GM06990 (cell line): ENCODE measurements around the gene SIRT7.

Experiments
- DNase-seq: peaks from one replicate; pipeline ENCODE4 v3.0.0-alpha.2; 2011; ENCODE audit not compliant: insufficient read length; ENCODE audit errors: extremely low read depth
- H3K27me3 ChIP-seq: replicated peaks from 2 replicates; pipeline ENCODE4 v1.6.0; 2011; ENCODE audit warnings: low read length; ENCODE audit not compliant: control insufficient read depth, insufficient read depth
- H3K36me3 ChIP-seq: 2 replicates; pipeline ENCODE4 v1.5.1; 2011; ENCODE audit warnings: low read length; ENCODE audit not compliant: control insufficient read depth, insufficient read depth
- H3K4me3 ChIP-seq: replicated peaks from 2 replicates; pipeline ENCODE4 v1.5.1; 2011; ENCODE audit warnings: low read depth, mild to moderate bottlenecking, control low read depth, low read length
- TF ChIP-seq, protein P1 (sequence below): IDR thresholded peaks from 2 replicates; pipeline ENCODE4 v1.5.1; 2011; ENCODE audit warnings: low read length, control low read depth, mild to moderate bottlenecking, inconsistent platforms; ENCODE audit not compliant: insufficient read depth, poor library complexity, severe bottlenecking

Gene SIRT7

DNA sequence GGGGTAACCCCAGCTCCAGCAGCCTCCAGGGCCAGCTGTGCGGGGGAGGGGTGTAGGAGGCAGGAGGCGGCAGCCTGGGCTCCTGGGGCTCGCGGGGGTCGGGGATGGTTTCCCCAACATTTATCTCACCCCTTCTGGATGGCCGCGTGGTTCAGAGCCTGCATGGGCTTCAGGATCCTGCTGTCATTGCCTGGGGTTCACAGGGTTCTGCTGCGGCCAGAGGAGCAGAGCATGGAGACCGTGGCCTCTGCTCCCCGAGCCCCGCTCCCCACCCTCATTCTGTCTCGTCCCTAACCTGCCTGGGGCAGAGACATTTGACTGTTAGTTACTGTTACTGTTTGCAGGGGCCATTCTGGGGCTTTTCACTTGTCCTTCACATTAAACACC is 24.2 kb upstream of the SIRT7 start:
- TF ChIP-seq, protein P1, sequence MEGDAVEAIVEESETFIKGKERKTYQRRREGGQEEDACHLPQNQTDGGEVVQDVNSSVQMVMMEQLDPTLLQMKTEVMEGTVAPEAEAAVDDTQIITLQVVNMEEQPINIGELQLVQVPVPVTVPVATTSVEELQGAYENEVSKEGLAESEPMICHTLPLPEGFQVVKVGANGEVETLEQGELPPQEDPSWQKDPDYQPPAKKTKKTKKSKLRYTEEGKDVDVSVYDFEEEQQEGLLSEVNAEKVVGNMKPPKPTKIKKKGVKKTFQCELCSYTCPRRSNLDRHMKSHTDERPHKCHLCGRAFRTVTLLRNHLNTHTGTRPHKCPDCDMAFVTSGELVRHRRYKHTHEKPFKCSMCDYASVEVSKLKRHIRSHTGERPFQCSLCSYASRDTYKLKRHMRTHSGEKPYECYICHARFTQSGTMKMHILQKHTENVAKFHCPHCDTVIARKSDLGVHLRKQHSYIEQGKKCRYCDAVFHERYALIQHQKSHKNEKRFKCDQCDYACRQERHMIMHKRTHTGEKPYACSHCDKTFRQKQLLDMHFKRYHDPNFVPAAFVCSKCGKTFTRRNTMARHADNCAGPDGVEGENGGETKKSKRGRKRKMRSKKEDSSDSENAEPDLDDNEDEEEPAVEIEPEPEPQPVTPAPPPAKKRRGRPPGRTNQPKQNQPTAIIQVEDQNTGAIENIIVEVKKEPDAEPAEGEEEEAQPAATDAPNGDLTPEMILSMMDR: no peak
- Histone ChIP-seq H3K4me3 (no peak overlapping the region; the same call in 1 of the 2 replicates), H3K27me3 (no peaks in the 10 kb centered on the region), H3K36me3 (no peaks in the 10 kb centered on the region)
- no peak for DNase-seq

DNA sequence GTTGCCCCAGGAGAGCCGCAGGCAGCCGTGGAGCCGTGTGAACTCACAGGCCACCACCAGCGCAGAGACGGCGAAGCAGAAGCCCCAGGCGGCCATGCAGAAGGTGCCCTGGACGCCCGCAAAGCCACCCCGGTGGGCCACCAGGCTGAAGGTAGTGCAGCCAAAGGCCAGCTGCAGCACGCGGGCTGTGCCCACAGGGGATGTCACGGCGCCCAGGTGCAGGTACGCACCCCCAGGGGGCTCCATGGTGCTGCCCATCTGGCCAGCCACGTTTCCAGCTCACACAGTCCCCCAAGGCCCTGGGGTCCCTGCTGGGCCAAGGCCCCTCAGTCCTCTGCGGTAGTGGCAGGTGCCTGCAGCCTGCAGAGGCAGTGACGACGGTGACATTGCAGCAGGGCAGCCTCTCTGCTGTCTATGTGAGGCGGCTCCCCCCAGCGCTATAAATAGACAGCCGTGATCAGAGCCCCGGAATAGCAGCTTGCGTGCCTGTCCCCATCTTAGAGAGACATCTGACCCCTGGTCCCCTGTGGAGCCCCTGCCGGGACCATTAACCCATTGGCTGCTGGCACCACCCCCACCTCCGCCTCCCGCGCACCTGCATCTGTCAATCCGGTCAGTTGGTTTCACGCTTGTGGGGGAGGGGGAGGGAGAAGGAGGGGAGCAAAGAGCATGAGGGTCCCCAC is 23.6 kb upstream of the SIRT7 start:
- no peak overlapping the region; the same call in none of the 2 replicates for H3K4me3 ChIP-seq
- no peaks in the 10 kb centered on the region for H3K27me3 ChIP-seq
- H3K36me3 ChIP-seq: no peaks in the 10 kb centered on the region
- TF ChIP-seq, protein P1: no peak
- DNase-seq: no peak

DNA sequence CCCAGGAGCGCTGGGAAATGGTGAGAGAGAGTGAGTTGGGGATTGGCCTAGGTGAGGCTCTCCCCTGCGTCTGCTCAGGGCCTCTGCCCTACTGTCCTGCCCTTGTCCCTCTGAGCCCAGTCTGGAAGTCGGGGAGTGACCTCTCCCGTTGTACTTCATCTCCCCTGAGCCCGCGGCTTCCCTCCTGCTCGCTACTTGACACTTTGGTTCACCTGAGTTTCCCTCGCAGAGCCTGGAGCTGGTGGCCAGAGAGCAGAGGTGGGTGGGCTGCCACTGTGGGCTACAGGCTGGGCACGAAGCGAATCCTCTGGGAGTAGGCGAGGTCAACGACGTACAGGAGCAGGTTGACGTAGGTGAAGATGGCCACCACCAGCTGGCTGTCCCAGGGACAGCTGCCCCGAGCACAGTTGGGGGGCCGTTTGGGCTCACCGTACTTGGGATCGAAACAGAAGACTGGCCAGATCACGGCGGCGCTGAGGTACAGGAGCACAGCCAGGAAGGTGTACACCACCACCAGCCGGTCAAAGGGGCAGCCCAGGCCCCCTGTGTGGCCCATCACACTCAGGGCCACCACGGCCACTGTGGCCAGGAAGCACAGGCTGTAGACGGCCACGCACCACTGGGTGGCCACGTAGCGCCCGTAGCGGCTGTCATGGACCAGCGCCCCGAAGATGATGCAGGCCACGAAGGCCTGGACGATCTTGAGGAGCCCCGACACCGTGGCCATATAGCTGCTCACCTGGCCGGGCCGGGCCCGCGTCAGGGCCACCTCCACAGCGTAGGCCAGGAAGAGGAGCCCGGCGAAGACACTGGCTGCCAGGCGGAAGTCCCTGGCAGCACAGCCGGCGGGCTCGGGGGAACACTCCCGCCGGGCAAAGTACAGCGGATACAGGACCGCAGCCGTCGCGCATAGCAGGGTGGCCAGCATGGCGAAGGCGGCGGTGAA is 22.8 kb upstream of the SIRT7 start:
- Histone ChIP-seq H3K4me3 (no peak overlapping the region), H3K27me3 (no peaks in the 10 kb centered on the region), H3K36me3 (no peaks in the 10 kb centered on the region)
- DNase-seq: no peak
- TF ChIP-seq, protein P1: no peak

DNA sequence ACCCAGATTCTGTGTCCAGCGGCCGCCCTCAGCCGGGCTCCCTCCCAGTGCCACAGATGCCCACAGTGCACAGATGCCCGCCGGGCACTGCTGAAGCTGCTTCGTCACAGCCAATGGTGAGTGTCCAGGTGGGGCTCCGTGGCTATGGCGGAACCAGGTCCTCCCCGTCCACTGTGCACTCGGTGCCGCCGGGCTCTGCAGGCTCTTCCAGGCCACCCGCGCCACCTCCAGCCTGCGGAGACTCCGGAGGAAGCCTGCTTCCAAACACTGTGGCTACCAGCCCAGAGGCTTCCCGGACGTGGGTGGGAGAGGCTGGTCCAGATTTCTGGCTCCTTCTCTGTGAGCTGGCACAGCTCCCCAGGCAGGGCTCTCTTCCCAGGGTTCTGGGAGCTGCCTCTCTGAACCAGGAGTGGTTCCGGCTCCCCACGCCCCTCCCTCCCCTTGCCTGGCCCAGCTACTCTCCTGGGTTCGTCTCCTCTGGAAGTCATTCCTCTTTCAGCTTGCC is 22.0 kb upstream of the SIRT7 start:
- DNase-seq: no peak
- TF ChIP-seq, protein P1: no peak
- Histone ChIP-seq H3K27me3 (no peaks in the 10 kb centered on the region), H3K36me3 (no peaks in the 10 kb centered on the region), H3K4me3 (no peak overlapping the region)

DNA sequence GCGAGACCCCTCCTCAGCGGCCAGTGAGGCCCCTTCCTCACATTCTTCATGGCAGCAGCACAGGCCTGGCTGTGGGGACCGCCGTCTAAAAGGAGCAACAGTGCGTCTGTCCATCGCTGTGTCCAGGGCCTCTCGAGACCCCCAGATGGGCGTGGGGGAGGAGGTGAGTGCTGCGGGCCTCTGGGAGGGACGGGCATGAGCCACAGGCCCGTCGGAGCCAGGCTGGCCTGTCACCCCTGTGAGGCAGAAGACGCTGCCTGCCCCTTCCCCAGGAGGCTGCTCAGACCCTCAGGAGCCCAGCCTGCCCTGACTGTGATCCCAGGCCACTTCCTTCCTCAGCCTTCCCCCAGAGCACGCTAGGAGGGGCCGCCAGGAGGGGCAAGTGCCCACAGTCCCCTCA is 21.2 kb upstream of the SIRT7 start:
- TF ChIP-seq, protein P1: no peak
- DNase-seq: no peak
- no peak overlapping the region for H3K4me3 ChIP-seq
- peaks cover 5% of the 10 kb centered on the region; the same call in 1 of the 2 replicates for H3K36me3 ChIP-seq
- H3K27me3 ChIP-seq: no peaks in the 10 kb centered on the region
